ENCODE measurements around the gene HDDC3.

The HDDC3 gene

DNA sequence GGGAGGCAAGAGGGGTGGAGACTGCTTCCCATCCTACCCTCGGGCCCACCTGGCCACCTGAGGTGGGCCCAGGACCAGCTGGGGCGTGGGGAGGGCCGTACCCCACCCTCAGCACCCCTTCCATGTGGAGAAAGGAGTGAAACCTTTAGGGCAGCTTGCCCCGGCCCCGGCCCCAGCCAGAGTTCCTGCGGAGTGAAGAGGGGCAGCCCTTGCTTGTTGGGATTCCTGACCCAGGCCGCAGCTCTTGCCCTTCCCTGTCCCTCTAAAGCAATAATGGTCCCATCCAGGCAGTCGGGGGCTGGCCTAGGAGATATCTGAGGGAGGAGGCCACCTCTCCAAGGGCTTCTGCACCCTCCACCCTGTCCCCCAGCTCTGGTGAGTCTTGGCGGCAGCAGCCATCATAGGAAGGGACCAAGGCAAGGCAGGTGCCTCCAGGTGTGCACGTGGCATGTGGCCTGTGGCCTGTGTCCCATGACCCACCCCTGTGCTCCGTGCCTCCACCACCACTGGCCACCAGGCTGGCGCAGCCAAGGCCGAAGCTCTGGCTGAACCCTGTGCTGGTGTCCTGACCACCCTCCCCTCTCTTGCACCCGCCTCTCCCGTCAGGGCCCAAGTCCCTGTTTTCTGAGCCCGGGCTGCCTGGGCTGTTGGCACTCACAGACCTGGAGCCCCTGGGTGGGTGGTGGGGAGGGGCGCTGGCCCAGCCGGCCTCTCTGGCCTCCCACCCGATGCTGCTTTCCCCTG, 50.2 kb downstream of the HDDC3 start:
- TF ChIP-seq, protein P1, sequence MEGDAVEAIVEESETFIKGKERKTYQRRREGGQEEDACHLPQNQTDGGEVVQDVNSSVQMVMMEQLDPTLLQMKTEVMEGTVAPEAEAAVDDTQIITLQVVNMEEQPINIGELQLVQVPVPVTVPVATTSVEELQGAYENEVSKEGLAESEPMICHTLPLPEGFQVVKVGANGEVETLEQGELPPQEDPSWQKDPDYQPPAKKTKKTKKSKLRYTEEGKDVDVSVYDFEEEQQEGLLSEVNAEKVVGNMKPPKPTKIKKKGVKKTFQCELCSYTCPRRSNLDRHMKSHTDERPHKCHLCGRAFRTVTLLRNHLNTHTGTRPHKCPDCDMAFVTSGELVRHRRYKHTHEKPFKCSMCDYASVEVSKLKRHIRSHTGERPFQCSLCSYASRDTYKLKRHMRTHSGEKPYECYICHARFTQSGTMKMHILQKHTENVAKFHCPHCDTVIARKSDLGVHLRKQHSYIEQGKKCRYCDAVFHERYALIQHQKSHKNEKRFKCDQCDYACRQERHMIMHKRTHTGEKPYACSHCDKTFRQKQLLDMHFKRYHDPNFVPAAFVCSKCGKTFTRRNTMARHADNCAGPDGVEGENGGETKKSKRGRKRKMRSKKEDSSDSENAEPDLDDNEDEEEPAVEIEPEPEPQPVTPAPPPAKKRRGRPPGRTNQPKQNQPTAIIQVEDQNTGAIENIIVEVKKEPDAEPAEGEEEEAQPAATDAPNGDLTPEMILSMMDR (IDR thresholded peaks at IDR 0.05; ENCODE audit: insufficient read depth, low read length, poor library complexity, severe bottlenecking): no peak
- Histone ChIP-seq H3K36me3 (ENCODE audit: control insufficient read depth, insufficient read depth, low read length) (peaks cover 28% of the 10 kb centered on the region), H3K4me3 (replicated peaks; ENCODE audit: low read depth, low read length) (no peak overlapping the region), H3K27me3 (replicated peaks; ENCODE audit: control insufficient read depth, insufficient read depth, low read length) (no peaks in the 10 kb centered on the region)
- peak; percentile 7 for DNase-seq (ENCODE audit: extremely low read depth, insufficient read length)

DNA sequence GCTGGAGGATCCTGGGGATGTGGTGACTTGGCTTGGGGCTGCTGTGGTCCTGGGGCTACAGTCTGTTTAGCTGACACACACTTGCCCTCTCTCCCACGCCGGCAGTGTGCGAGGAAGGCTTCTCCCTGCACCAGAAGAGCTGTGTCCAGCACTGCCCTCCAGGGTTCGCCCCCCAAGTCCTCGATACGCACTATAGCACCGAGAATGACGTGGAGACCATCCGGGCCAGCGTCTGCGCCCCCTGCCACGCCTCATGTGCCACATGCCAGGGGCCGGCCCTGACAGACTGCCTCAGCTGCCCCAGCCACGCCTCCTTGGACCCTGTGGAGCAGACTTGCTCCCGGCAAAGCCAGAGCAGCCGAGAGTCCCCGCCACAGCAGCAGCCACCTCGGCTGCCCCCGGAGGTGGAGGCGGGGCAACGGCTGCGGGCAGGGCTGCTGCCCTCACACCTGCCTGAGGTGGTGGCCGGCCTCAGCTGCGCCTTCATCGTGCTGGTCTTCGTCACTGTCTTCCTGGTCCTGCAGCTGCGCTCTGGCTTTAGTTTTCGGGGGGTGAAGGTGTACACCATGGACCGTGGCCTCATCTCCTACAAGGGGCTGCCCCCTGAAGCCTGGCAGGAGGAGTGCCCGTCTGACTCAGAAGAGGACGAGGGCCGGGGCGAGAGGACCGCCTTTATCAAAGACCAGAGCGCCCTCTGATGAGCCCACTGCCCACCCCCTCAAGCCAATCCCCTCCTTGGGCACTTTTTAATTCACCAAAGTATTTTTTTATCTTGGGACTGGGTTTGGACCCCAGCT, 51.0 kb downstream of the HDDC3 start:
- Histone ChIP-seq H3K36me3 (ENCODE audit: control insufficient read depth, insufficient read depth, low read length) (peaks cover 35% of the 10 kb centered on the region), H3K27me3 (replicated peaks; ENCODE audit: control insufficient read depth, insufficient read depth, low read length) (no peaks in the 10 kb centered on the region), H3K4me3 (replicated peaks; ENCODE audit: low read depth, low read length) (no peak overlapping the region)
- TF ChIP-seq, protein P1 (IDR thresholded peaks at IDR 0.05; ENCODE audit: insufficient read depth, low read length, poor library complexity, severe bottlenecking): no peak
- DNase-seq (ENCODE audit: extremely low read depth, insufficient read length): peak; percentile 10

DNA sequence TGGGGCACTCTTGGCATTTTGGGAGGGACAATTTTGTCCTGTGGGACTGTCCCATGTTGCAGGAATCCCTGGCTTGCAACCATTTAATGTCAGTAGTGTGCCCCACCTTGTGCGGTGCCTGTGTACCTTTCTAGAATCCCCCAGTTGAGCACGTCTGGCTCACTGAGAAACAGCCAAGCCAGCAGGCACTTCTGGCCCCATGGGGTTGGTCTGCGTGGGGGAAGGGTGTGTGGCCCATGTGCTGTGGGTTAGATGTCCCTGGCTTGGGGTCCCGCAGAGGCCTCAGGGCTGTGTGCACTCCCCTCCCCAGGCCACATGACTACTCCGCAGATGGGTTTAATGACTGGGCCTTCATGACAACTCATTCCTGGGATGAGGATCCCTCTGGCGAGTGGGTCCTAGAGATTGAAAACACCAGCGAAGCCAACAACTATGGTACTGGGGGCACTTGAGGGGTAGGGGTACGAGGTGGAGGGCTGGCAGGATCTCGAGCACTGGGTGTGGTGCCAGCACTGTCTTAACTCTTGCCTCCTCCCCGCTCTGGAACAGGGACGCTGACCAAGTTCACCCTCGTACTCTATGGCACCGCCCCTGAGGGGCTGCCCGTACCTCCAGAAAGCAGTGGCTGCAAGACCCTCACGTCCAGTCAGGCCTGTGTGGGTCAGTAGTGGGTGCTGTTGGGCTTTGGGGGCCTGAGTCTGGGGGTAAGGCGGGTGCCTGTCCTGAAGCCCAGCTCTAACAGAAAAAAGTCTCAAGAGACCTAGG, 51.8 kb downstream of the HDDC3 start:
- TF ChIP-seq, protein P1 (IDR thresholded peaks at IDR 0.05; ENCODE audit: insufficient read depth, low read length, poor library complexity, severe bottlenecking): no peak
- Histone ChIP-seq H3K27me3 (replicated peaks; ENCODE audit: control insufficient read depth, insufficient read depth, low read length) (no peaks in the 10 kb centered on the region), H3K4me3 (replicated peaks; ENCODE audit: low read depth, low read length) (no peak overlapping the region), H3K36me3 (ENCODE audit: control insufficient read depth, insufficient read depth, low read length) (peaks cover 38% of the 10 kb centered on the region)
- DNase-seq (ENCODE audit: extremely low read depth, insufficient read length): no peak
